Osteocyte (in vitro differentiated cells): ENCODE data around the gene SCFD2. TPM values are rescaled to one million over a fixed set of nuclear protein-coding genes. Genes with fewer than 3 reads are reported as not detected.

Experiments
- DNase-seq: peaks from one replicate; pipeline ENCODE4 v3.0.0; 2021; ENCODE audit warnings: mixed read lengths; ENCODE audit not compliant: unreplicated experiment; ENCODE audit errors: extremely low spot score
- H3K27ac Mint-ChIP-seq: one replicate; pipeline ENCODE4 v1.8.0; 2021; ENCODE audit warnings: mild to moderate bottlenecking, mixed read lengths; ENCODE audit not compliant: unreplicated experiment
- H3K27me3 Mint-ChIP-seq: one replicate; pipeline ENCODE4 v1.8.0; 2021; ENCODE audit warnings: mixed read lengths; ENCODE audit not compliant: unreplicated experiment
- H3K36me3 Mint-ChIP-seq: one replicate; pipeline ENCODE4 v1.8.0; 2021; ENCODE audit warnings: mixed read lengths; ENCODE audit not compliant: unreplicated experiment
- H3K4me1 Mint-ChIP-seq: one replicate; pipeline ENCODE4 v1.8.0; 2021; ENCODE audit warnings: mixed read lengths; ENCODE audit not compliant: unreplicated experiment
- H3K4me3 Mint-ChIP-seq: one replicate; pipeline ENCODE4 v1.8.0; 2021; ENCODE audit warnings: mild to moderate bottlenecking, moderate library complexity, mixed read lengths; ENCODE audit not compliant: unreplicated experiment
- H3K9me3 Mint-ChIP-seq: one replicate; pipeline ENCODE4 v1.8.0; 2021; ENCODE audit warnings: mixed read lengths; ENCODE audit not compliant: unreplicated experiment
- total RNA-seq: library from RNA; stranded (reverse); gene quantifications from 2 replicates; pipeline ENCODE4 v1.2.1, GENCODE V29; 2021
- TF ChIP-seq, protein P1 (sequence below): fragments of 200-600 bp; sonication (generic); IDR thresholded peaks from 2 replicates; pipeline ENCODE4 v1.5.0; 2021; ENCODE audit warnings: antibody characterized with exemption, mild to moderate bottlenecking, moderate library complexity

The SCFD2 gene
- total RNA-seq, 1 donor from 2014 or later, result 14.0 TPM

DNA sequence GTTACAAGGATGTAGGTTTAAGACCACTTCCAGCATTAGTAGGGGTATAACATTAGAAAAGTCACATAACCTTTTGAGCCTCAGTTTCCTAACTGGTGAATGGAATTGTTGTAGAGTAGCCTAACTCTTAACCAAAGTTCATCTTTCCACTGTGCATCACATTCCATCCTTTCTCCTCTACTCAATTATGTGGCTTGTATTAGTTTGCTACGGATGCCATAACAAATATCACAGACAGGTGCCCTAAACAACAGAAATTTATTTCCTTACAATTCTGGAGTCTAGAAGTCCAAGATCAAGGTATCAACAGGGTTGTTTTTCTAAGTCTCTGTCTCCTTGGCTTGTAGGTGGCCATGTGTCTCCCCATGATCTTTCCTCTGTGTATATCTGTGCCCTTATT, 271.8 kb downstream of the SCFD2 start:
- Mint-ChIP-seq H3K4me1 (peaks cover 11% of the 10 kb centered on the region), H3K27ac (no peak overlapping the region), H3K27me3 (no peaks in the 10 kb centered on the region), H3K36me3 (no peaks in the 10 kb centered on the region), H3K9me3 (peaks cover 17% of the 10 kb centered on the region), H3K4me3 (no peak overlapping the region)
- no peak for DNase-seq
- TF ChIP-seq, protein P1, sequence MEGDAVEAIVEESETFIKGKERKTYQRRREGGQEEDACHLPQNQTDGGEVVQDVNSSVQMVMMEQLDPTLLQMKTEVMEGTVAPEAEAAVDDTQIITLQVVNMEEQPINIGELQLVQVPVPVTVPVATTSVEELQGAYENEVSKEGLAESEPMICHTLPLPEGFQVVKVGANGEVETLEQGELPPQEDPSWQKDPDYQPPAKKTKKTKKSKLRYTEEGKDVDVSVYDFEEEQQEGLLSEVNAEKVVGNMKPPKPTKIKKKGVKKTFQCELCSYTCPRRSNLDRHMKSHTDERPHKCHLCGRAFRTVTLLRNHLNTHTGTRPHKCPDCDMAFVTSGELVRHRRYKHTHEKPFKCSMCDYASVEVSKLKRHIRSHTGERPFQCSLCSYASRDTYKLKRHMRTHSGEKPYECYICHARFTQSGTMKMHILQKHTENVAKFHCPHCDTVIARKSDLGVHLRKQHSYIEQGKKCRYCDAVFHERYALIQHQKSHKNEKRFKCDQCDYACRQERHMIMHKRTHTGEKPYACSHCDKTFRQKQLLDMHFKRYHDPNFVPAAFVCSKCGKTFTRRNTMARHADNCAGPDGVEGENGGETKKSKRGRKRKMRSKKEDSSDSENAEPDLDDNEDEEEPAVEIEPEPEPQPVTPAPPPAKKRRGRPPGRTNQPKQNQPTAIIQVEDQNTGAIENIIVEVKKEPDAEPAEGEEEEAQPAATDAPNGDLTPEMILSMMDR, result no peak

DNA sequence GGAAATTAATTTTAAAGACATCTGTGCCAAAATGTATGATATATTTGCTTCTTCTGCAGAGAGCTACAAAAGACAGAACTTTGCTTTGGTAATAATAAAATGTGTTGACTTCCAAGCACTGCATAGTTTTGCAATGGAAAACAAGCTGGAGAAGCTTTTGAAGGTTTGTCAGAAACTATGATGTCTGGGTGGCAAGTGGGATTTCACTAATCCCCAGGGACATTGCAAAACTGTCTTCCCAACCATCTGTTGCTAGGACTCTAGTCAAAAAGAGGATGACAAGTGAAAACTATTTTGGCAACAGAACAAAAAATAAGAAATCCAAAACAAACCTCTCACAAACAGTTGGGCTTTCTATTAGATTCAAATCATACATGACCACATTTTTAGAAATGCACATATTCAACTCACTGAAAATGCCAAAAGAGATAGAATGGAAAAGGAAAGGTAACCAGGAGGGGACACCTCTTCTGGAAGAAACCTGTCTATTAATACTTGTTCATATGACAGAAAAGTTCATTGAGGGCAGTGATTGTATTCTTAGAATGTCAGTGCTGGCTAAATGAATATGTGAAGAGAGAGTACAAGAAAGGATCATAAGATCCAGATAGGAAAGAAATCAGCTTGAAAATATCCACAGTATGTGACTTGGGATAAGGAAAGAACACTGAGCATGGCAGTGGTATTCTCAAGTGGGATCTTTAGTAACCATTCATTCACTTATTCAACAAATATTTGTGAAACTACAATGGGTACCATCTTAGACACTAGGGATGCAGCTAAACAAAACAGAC, 275.7 kb downstream of the SCFD2 start:
- Mint-ChIP-seq H3K27ac (peak overlapping the region; percentile 8), H3K36me3 (peaks cover 8% of the 10 kb centered on the region), H3K4me3 (no peak overlapping the region), H3K4me1 (peaks cover 11% of the 10 kb centered on the region), H3K9me3 (peaks cover 25% of the 10 kb centered on the region), H3K27me3 (no peaks in the 10 kb centered on the region)
- no peak for DNase-seq
- TF ChIP-seq, protein P1, result no peak

DNA sequence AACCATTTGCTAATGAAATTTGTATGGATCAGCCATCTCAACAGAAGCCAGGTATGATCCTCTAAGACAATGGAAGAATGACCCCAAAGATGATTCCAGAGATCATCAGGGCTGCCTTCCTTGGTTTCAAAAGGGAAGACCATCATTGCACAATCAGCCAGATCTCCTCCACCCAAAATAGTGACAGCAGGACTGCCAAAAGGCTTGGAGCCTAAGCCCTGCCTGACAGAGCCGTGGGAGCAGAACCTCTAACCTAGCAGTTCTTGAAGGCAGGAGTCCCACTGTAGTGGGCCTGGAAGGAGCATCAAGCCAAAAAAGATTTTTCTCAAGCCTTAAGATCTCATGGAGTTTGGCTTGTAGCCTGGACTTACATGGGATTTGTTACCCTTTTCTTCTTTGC, 277.7 kb downstream of the SCFD2 start:
- H3K27me3 Mint-ChIP-seq, result no peaks in the 10 kb centered on the region
- peaks cover 31% of the 10 kb centered on the region for H3K9me3 Mint-ChIP-seq
- no peak overlapping the region for H3K4me3 Mint-ChIP-seq
- peaks cover 11% of the 10 kb centered on the region for H3K4me1 Mint-ChIP-seq
- TF ChIP-seq, protein P1, result no peak
- H3K36me3 Mint-ChIP-seq, result peaks cover 14% of the 10 kb centered on the region
- no peak for DNase-seq
- H3K27ac Mint-ChIP-seq, result no peak overlapping the region

DNA sequence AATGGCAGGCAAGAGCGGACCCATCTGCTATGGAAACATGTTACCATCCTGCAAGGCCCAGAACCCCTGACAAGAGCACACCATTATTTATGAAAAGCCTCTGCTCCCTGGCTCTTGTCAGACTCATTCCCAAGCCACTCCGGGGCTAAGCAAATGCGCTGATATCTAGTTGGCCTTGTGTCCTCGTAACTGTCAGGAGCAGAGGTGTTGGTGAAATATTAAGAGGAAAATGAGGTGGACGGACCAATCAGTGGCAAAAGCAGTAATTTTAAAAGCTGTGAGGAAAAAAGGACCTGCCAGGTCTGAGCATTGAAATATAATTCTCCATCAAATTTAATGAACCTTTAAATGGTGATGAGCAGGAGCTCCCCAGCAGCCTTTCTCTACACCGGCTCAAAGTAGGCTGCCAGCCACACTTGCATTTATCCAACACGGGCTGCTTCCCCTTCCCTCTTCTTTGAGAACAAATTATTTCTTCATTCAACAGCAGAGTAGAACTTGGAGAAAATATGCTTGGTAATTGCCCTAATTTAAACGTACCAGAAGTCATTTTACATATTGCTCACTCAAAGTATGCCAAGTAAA, 289.4 kb downstream of the SCFD2 start:
- no peaks in the 10 kb centered on the region for H3K36me3 Mint-ChIP-seq

More for the DNA sequence above, 289.4 kb downstream of the SCFD2 start:
- DNase-seq, result no peak
- Mint-ChIP-seq H3K27ac (no peak overlapping the region), H3K27me3 (no peaks in the 10 kb centered on the region), H3K4me1 (no peaks in the 10 kb centered on the region), H3K4me3 (no peak overlapping the region), H3K9me3 (no peaks in the 10 kb centered on the region)
- TF ChIP-seq, protein P1, result no peak
